Panc1 (cell line): ENCODE measurements around the gene VIT. TPM values are rescaled to one million over a fixed set of nuclear protein-coding genes. Genes with fewer than 3 reads are reported as not detected.

Source experiments
- ATAC-seq: fragments of 200-7000 bp; cut with Tn5 transposase; 2 replicates; pipeline ENCODE4 v1.9.1; 2020; ENCODE audit warnings: mild to moderate bottlenecking, moderate library complexity
- BruUV-seq: library from RNA; stranded (reverse); fragments of 400-500 nt; replicated peaks from 2 replicates; lab custom pipeline; 2021; lab: Mats Ljungman, UMichigan
- CTCF ChIA-PET: fragments of 300-600 bp; sonication (Branson Sonifier 250); formaldehyde crosslinking; loops from one replicate; lab custom pipeline; 2022; ENCODE audit warnings: antibody characterized with exemption; lab: Charles Lee
- POLR2A ChIA-PET: fragments of 300-600 bp; sonication (Branson Sonifier 250); formaldehyde crosslinking; loops from one replicate; lab custom pipeline; 2022; ENCODE audit warnings: antibody characterized with exemption; lab: Charles Lee
- DNase-seq: peaks from one replicate; pipeline ENCODE4 v3.0.0-alpha.2; 2010; ENCODE audit warnings: low read depth, low spot score
- H3K27ac ChIP-seq: 2 replicates; pipeline ENCODE4 v1.5.1; 2011; ENCODE audit warnings: mild to moderate bottlenecking, low read length, inconsistent platforms
- H3K27me3 ChIP-seq: fragments of 200-500 bp; sonication (Bioruptor generic); 2 replicates; pipeline ENCODE4 v1.6.0; 2014; ENCODE audit warnings: low read length, inconsistent platforms; ENCODE audit not compliant: control insufficient read depth, insufficient read depth
- H3K36me3 ChIP-seq: fragments of 200-500 bp; sonication (Bioruptor generic); 2 replicates; pipeline ENCODE4 v1.5.1; 2014; ENCODE audit warnings: inconsistent platforms, mild to moderate bottlenecking, low read length, moderate library complexity; ENCODE audit not compliant: control insufficient read depth, insufficient read depth
- H3K4me1 ChIP-seq: 2 replicates; pipeline ENCODE4 v1.5.1; 2011; ENCODE audit warnings: inconsistent platforms, mild to moderate bottlenecking, low read length, moderate library complexity; ENCODE audit not compliant: control insufficient read depth, insufficient read depth
- H3K4me3 ChIP-seq, 2 experiments: 2 replicates each; pipeline ENCODE4 v1.5.1; 2011 to 2012; ENCODE audit warnings: low read depth in 2 of 2, low read length in 2 of 2, mild to moderate bottlenecking in 2 of 2, inconsistent platforms in 1 of 2, moderate library complexity in 1 of 2
- H3K9me3 ChIP-seq: fragments of 200-500 bp; sonication (Bioruptor generic); 2 replicates; pipeline ENCODE4 v1.5.1; 2014; ENCODE audit warnings: low read depth, mild to moderate bottlenecking, inconsistent platforms, low read length, moderate library complexity; ENCODE audit not compliant: control insufficient read depth, insufficient read depth
- SIN3A ChIP-seq: IDR thresholded peaks from 2 replicates; pipeline ENCODE4 v1.6.1; 2012; ENCODE audit warnings: low read depth, mild to moderate bottlenecking, low read length, moderate library complexity, borderline replicate concordance; ENCODE audit not compliant: insufficient read depth
- TCF7L2 ChIP-seq: IDR thresholded peaks from 2 replicates; pipeline ENCODE4 v1.6.1; 2011; ENCODE audit warnings: mild to moderate bottlenecking, low read depth, low read length, inconsistent platforms
- in situ Hi-C: cut with HindIII; loops from 2 replicates; pipeline ENCODE4 v1.10.0; 2016; ENCODE audit warnings: low sequenced_read_pairs, low pct_unique_long_range_greater_than_20kb
- intact Hi-C: fragments of 100-400 bp; cut with micrococcal nuclease; formaldehyde crosslinking; loops from one replicate; pipeline ENCODE4 v1.10.0; 2022; ENCODE audit not compliant: unreplicated experiment
- total RNA-seq: library from RNA; stranded (reverse); gene quantifications from one replicate; pipeline ENCODE4 v1.2.1, GENCODE V29; 2021; ENCODE audit not compliant: unreplicated experiment
- TF ChIP-seq, protein P1 (sequence below), 2 experiments: IDR thresholded peaks; 2 replicates each; pipeline ENCODE4 v1.6.1; 2011 to 2012; ENCODE audit warnings: low read depth in 2 of 2, control low read depth in 1 of 2, low read length in 1 of 2, mild to moderate bottlenecking in 1 of 2, moderate library complexity in 1 of 2; ENCODE audit not compliant: insufficient read depth in 1 of 2
- TF ChIP-seq, protein P2 (sequence below): fragments of 450-650 bp; IDR thresholded peaks from 2 replicates; pipeline ENCODE4 v1.5.1; 2017; ENCODE audit warnings: mild to moderate bottlenecking

The VIT gene
- total RNA-seq, 1 experiment from 2014 or later: 0.77 TPM

- ATAC-seq (no peak), DNase-seq (no peak)
- CTCF ChIA-PET: no interaction called here
- H3K27me3 ChIP-seq: no peaks in the 10 kb centered on the region
- BruUV-seq: no TSS peak
- no peaks in the 10 kb centered on the region for H3K9me3 ChIP-seq
- no peaks in the 10 kb centered on the region for H3K4me1 ChIP-seq
- intact Hi-C loops (no loop called here), in situ Hi-C loops (no loop called here)
- H3K36me3 ChIP-seq: no peaks in the 10 kb centered on the region
- H3K4me3 ChIP-seq: no peak overlapping the region
- POLR2A ChIA-PET: no interaction called here
- TF ChIP-seq, protein P1, sequence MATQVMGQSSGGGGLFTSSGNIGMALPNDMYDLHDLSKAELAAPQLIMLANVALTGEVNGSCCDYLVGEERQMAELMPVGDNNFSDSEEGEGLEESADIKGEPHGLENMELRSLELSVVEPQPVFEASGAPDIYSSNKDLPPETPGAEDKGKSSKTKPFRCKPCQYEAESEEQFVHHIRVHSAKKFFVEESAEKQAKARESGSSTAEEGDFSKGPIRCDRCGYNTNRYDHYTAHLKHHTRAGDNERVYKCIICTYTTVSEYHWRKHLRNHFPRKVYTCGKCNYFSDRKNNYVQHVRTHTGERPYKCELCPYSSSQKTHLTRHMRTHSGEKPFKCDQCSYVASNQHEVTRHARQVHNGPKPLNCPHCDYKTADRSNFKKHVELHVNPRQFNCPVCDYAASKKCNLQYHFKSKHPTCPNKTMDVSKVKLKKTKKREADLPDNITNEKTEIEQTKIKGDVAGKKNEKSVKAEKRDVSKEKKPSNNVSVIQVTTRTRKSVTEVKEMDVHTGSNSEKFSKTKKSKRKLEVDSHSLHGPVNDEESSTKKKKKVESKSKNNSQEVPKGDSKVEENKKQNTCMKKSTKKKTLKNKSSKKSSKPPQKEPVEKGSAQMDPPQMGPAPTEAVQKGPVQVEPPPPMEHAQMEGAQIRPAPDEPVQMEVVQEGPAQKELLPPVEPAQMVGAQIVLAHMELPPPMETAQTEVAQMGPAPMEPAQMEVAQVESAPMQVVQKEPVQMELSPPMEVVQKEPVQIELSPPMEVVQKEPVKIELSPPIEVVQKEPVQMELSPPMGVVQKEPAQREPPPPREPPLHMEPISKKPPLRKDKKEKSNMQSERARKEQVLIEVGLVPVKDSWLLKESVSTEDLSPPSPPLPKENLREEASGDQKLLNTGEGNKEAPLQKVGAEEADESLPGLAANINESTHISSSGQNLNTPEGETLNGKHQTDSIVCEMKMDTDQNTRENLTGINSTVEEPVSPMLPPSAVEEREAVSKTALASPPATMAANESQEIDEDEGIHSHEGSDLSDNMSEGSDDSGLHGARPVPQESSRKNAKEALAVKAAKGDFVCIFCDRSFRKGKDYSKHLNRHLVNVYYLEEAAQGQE (IDR thresholded peaks at IDR 0.05; ENCODE audit: insufficient read depth in 1 of 2, low read depth in 2 of 2, low read length in 1 of 2): no peak
- TF ChIP-seq TCF7L2 (no peak), SIN3A (no peak)
- TF ChIP-seq, protein P2, sequence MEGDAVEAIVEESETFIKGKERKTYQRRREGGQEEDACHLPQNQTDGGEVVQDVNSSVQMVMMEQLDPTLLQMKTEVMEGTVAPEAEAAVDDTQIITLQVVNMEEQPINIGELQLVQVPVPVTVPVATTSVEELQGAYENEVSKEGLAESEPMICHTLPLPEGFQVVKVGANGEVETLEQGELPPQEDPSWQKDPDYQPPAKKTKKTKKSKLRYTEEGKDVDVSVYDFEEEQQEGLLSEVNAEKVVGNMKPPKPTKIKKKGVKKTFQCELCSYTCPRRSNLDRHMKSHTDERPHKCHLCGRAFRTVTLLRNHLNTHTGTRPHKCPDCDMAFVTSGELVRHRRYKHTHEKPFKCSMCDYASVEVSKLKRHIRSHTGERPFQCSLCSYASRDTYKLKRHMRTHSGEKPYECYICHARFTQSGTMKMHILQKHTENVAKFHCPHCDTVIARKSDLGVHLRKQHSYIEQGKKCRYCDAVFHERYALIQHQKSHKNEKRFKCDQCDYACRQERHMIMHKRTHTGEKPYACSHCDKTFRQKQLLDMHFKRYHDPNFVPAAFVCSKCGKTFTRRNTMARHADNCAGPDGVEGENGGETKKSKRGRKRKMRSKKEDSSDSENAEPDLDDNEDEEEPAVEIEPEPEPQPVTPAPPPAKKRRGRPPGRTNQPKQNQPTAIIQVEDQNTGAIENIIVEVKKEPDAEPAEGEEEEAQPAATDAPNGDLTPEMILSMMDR: no peak
- H3K27ac ChIP-seq: no peak overlapping the region
Measured at GRCh38 chr2:36861896-36862295, 165.4 kb downstream of the VIT start.

Other genes starting within 250 kb of the VIT start
- 51.1 TPM for gene FEZ2, start 98.5 kb upstream of the VIT start, total RNA-seq